Esophagus muscularis mucosa (tissue), 3 donors: ENCODE measurements around the gene FAM120B.

ENCODE experiments used
- CTCF ChIP-seq, 3 experiments: fragments of 200-600 bp in 2 of 3; fragments of 450-650 bp in 1 of 3; sonication (generic) in 2 of 3; IDR thresholded peaks; one replicate each; pipeline ENCODE4 v1.5.1; 2017 to 2019; ENCODE audit warnings: antibody characterized with exemption in 3 of 3, mild to moderate bottlenecking in 2 of 3, moderate library complexity in 1 of 3
- POLR2A ChIP-seq: fragments of 450-650 bp; IDR thresholded peaks from one replicate; pipeline ENCODE4 v1.6.1; 2017; ENCODE audit warnings: antibody characterized with exemption, moderate library complexity, mild to moderate bottlenecking, low read depth

DNA sequence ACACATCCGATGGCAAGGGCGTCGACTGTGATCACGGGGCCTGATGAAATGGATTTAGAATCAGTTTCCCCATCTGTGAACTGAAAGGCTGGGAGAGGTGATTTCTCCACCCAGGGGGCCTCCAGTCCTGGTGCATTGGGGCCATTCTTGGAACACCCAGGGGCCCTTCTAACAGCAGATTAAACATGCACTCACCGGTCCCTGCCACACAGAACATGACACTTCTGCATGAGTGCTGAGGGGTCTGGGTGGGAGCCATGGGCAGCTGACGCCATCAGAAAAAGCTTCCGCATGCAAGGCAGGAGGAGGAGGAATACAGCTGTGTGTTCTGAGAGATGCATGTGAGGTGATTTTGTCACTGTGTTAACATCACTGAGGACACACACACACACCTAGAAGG, 42.5 kb upstream of the FAM120B start:
- TF ChIP-seq POLR2A (no peak), CTCF (IDR thresholded peaks at IDR 0.05) (no peak)
